ENCODE data around the gene KMT5B. TPM values are rescaled to one million over a fixed set of nuclear protein-coding genes. Genes with fewer than 3 reads are reported as not detected.

The KMT5B gene
- polyA plus RNA-seq, 3 donors: 12.2 to 22.0 (median 19.5) TPM

DNA sequence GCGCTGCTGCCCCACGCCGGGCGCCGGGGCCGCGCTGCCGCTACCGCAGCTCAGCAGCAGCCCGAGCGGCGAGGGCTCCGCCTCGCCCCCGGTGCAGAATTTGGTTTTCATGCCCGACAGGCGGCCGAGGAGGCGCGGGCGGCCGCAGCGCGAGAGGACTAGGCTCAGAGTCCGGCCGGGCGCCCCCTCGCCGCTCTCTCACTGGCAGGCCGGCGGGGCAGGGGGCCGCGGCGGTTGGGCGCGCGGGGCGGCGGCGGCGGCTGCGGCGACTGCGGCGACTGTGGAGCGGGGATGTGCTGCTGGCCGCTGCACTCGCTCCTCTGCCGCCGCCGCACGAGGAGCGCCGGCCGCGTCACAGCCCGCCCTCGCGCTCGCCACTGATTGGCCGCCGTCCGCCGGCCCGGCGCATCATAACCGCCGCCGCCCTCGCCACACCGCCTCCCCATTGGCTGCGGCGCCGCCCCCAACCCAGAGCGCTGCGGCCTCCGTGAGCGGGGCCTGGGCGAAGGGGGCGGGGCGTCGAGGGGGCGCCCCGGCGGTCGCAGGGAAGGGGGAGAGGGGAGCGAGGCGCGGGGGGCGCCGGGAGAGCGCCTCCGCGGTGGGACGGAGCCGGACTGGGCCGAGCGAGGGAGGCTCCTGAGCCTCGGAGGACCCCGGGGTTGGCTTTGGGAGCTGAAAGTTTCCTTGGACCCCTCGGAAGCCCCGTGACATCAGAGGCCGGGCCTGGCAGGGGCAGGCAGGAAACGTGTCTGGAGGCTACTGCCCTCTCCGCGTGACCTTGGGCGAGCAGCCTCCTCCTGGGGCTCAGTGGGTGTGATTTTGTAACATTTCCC lies 91.8 kb downstream of the KMT5B start, which contains the start of gene CHKA:
CHKA (minus strand) TSS at position 322 of the 833 bp plus-strand sequence; CDS start at position 111, 211 bp downstream.
- no peaks in the 10 kb centered on the region for H3K27me3 ChIP-seq (ENCODE audit: control insufficient read depth in 2 of 2, insufficient read depth in 2 of 2, low read length in 2 of 2)
- peaks cover 35 to 39% of the 10 kb centered on the region in 2 donors for H3K4me1 ChIP-seq (ENCODE audit: control insufficient read depth in 1 of 2, insufficient read depth in 2 of 2, low read length in 2 of 2)
- Mint-ChIP-seq H3K27ac (peak within 1 kb of the TSS; percentile 87 to 96 (median 95)), H3K4me1 (peaks cover 39% of the 10 kb centered on the region), H3K4me3 (peak within 1 kb of the TSS; percentile 87 to 92), H3K9me3 (no peaks in the 10 kb centered on the region), H3K36me3 (peaks cover 6 to 10% of the 10 kb centered on the region in 2 donors), H3K27me3 (ENCODE audit: low read depth in 3 of 3) (peaks cover 4 to 7% (median 5%) of the 10 kb centered on the region in 3 donors)
- peak within 1 kb of the TSS; percentile 73 for H2AFZ ChIP-seq (ENCODE audit: insufficient read depth, low read depth, low read length, poor library complexity, severe bottlenecking)
- H3K27ac ChIP-seq (ENCODE audit: low read depth in 1 of 2, low read length in 2 of 2): peak within 1 kb of the TSS; percentile 93 to 95
- H3K4me3 ChIP-seq (replicated peaks in 1 of 3; ENCODE audit: low read depth in 2 of 3, low read length in 3 of 3): peak within 1 kb of the TSS; percentile 59 to 77 (median 69)
- intact Hi-C loops (cut with micrococcal nuclease): loop anchor here (5.0 to 10.0 kb wide), 4 partner anchors 84 to 109 kb away; partner anchors contain the start of genes ALDH3B1 (in 1 of the 2), KMT5B (in 1 of the 2) and TCIRG1 (in 1 of the 2)
- peak within 1 kb of the TSS; percentile 78 for H3K4me2 ChIP-seq (replicated peaks; ENCODE audit: extremely low read depth, low read length, poor library complexity, severe bottlenecking)
- under 1% methylated on average over 96 of the region's 107 CpGs for WGBS (ENCODE audit: insufficient coverage)
- peaks cover 36% of the 10 kb centered on the region for H3K79me2 ChIP-seq (ENCODE audit: insufficient read depth, low read length)
- peak within 1 kb of the TSS; percentile 89 for H3K9ac ChIP-seq (ENCODE audit: insufficient read depth, low read length, poor library complexity, severe bottlenecking)
- H4K20me1 ChIP-seq (ENCODE audit: insufficient read depth, low read length): peaks cover 39% of the 10 kb centered on the region
- H3K9me3 ChIP-seq (replicated peaks in 1 of 2; ENCODE audit: control insufficient read depth in 1 of 2, insufficient read depth in 1 of 2, low read length in 2 of 2): no peaks in the 10 kb centered on the region
- no peaks in the 10 kb centered on the region for H3K36me3 ChIP-seq (replicated peaks in 1 of 2; ENCODE audit: control insufficient read depth in 1 of 2, insufficient read depth in 2 of 2, low read length in 2 of 2)
- TF ChIP-seq, protein P1, sequence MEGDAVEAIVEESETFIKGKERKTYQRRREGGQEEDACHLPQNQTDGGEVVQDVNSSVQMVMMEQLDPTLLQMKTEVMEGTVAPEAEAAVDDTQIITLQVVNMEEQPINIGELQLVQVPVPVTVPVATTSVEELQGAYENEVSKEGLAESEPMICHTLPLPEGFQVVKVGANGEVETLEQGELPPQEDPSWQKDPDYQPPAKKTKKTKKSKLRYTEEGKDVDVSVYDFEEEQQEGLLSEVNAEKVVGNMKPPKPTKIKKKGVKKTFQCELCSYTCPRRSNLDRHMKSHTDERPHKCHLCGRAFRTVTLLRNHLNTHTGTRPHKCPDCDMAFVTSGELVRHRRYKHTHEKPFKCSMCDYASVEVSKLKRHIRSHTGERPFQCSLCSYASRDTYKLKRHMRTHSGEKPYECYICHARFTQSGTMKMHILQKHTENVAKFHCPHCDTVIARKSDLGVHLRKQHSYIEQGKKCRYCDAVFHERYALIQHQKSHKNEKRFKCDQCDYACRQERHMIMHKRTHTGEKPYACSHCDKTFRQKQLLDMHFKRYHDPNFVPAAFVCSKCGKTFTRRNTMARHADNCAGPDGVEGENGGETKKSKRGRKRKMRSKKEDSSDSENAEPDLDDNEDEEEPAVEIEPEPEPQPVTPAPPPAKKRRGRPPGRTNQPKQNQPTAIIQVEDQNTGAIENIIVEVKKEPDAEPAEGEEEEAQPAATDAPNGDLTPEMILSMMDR (IDR thresholded peaks at IDR 0.05): no peak
- DNase-seq: peak; percentile 93 to 95 (median 94)

DNA sequence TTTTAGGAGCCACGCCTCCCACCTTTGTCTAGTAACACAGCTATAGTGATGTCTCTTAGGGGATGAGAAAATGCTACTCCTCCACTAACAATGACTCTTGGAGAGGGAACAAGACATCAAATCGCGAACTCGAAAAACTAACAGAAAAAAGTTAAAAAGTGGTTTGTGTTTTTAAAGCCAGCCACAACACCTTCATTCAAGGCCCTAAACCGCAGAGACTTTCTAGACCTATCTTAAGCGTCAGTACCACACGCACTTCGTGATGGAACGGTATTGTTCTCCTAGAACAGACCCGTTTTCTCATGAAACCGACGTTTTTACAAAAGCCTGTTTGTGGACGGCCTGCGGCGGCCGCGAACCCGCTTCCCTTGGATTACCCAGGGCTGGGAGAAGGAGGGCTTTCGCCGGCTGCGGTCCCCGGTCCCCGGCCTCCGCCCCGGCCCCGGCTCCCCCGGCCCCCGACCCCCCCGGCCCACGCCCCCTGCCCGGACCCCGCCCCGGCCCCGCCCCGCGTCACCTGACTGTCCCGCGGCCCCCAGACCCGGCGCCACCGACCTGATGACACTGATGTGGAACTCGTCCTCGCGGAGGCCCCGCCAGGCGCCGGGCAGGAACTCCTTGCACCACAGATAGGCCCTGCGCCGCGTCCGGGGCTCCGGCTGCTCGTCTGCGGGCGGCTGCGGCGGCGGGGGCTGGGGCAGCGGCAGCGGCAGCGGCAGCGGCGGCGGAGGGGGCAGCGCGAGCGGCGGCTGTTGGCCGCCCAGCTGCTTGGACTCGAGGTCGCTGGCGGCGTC lies 92.6 kb downstream of the KMT5B start:
- H3K4me2 ChIP-seq (replicated peaks; ENCODE audit: extremely low read depth, low read length, poor library complexity, severe bottlenecking): peak overlapping the region; percentile 78
- no peaks in the 10 kb centered on the region for H3K9me3 ChIP-seq (replicated peaks in 1 of 2; ENCODE audit: control insufficient read depth in 1 of 2, insufficient read depth in 1 of 2, low read length in 2 of 2)
- no peak overlapping the region for H2AFZ ChIP-seq (ENCODE audit: insufficient read depth, low read depth, low read length, poor library complexity, severe bottlenecking)
- H3K4me1 Mint-ChIP-seq: peaks cover 44% of the 10 kb centered on the region
- H3K27ac ChIP-seq (ENCODE audit: low read depth in 1 of 2, low read length in 2 of 2): peak overlapping the region; percentile 42 to 70
- H4K20me1 ChIP-seq (ENCODE audit: insufficient read depth, low read length): peaks cover 45% of the 10 kb centered on the region
- peak overlapping the region; percentile 30 to 89 (median 82) for H3K27ac Mint-ChIP-seq
- no peaks in the 10 kb centered on the region for H3K27me3 ChIP-seq (ENCODE audit: control insufficient read depth in 2 of 2, insufficient read depth in 2 of 2, low read length in 2 of 2)
- TF ChIP-seq, protein P1 (IDR thresholded peaks at IDR 0.05): no peak
- no peaks in the 10 kb centered on the region for H3K9me3 Mint-ChIP-seq
- WGBS (ENCODE audit: insufficient coverage): under 1% methylated on average over 47 of the region's 73 CpGs
- H3K27me3 Mint-ChIP-seq (ENCODE audit: low read depth in 3 of 3): peaks cover 2 to 6% (median 3%) of the 10 kb centered on the region in 3 donors
- peak; percentile 49 to 62 (median 60) for DNase-seq
- peak overlapping the region; percentile 87 to 92 for H3K4me3 Mint-ChIP-seq
- peak overlapping the region; percentile 59 to 77 (median 69) for H3K4me3 ChIP-seq (replicated peaks in 1 of 3; ENCODE audit: low read depth in 2 of 3, low read length in 3 of 3)
- no peaks in the 10 kb centered on the region for H3K36me3 ChIP-seq (replicated peaks in 1 of 2; ENCODE audit: control insufficient read depth in 1 of 2, insufficient read depth in 2 of 2, low read length in 2 of 2)
- peak overlapping the region; percentile 89 for H3K9ac ChIP-seq (ENCODE audit: insufficient read depth, low read length, poor library complexity, severe bottlenecking)
- intact Hi-C loops (cut with micrococcal nuclease): loop anchor here (5.0 to 10.0 kb wide), 4 partner anchors 83 to 108 kb away; partner anchors contain the start of genes ALDH3B1 (in 1 of the 2), KMT5B (in 1 of the 2) and TCIRG1 (in 1 of the 2)
- peaks cover 44% of the 10 kb centered on the region for H3K79me2 ChIP-seq (ENCODE audit: insufficient read depth, low read length)
- peaks cover 6 to 10% of the 10 kb centered on the region in 2 donors for H3K36me3 Mint-ChIP-seq
- H3K4me1 ChIP-seq (ENCODE audit: control insufficient read depth in 1 of 2, insufficient read depth in 2 of 2, low read length in 2 of 2): peaks cover 40 to 47% of the 10 kb centered on the region in 2 donors
